Measurements from ENCODE around the gene SRGAP1. TPM values are rescaled to one million over a fixed set of nuclear protein-coding genes. Genes with fewer than 3 reads are reported as not detected.
"Not testable (repeated sequence)": the region's sequence is repeated elsewhere in the genome, so short reads cannot be mapped to it uniquely, and the experiment has no call there.

The SRGAP1 gene
- polyA plus RNA-seq, 1 donor (not counting 4 experiments of a cell fraction or from before 2014, with no cell fraction given): 4.5 TPM

DNA sequence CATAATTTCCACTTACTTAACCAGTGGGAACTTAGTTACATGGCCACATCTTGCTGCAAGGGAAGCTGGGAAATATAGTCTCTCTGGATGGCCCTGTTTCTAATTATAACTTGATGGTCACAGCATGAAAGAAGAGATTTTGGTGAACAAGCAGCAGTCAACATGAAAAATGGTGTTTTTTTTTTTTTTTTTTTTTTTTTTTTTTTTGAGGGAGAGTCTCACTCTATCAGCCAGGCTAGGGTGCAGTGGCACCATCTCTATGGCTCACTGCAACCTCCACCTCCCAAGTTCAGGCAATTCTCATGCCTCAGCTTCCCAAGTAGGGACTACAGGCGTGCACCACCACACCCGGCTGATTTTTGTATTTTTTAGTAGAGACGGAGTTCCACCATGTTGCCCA lies 10.8 kb downstream of the SRGAP1 start:
- dilution Hi-C loops (cut with MboI; ENCODE audit: extremely low pct_ligation_motif_present, low sequenced_read_pairs): no loop called here
- Histone ChIP-seq H3K4me1 (ENCODE audit: control insufficient read depth, extremely low read depth, insufficient read depth, low read length) (no peaks in the 10 kb centered on the region), H3K27me3 (ENCODE audit: control insufficient read depth, extremely low read depth, insufficient read depth, low read length) (no peaks in the 10 kb centered on the region), H3K9me3 (ENCODE audit: control insufficient read depth, low read depth, low read length) (no peaks in the 10 kb centered on the region), H3K27ac (ENCODE audit: control insufficient read depth, insufficient read depth, low read length) (no peak overlapping the region), H2AFZ (ENCODE audit: control insufficient read depth, low read length) (no peak overlapping the region), H3K9me1 (ENCODE audit: control insufficient read depth, extremely low read depth, insufficient read depth, low read length) (no peaks in the 10 kb centered on the region), H3K4me3 (ENCODE audit: control insufficient read depth in 2 of 3, extremely low read depth in 1 of 3, insufficient read depth in 2 of 3, low read depth in 1 of 3, low read length in 3 of 3) (no peak overlapping the region), H3K4me2 (ENCODE audit: control insufficient read depth, extremely low read depth, insufficient read depth, low read depth, low read length) (no peak overlapping the region), H3K9ac (ENCODE audit: control insufficient read depth, extremely low read depth, insufficient read depth, low read length) (no peak overlapping the region), H3K36me3 (ENCODE audit: control insufficient read depth in 2 of 2, extremely low read depth in 1 of 2, insufficient read depth in 2 of 2, low read length in 2 of 2) (peaks cover 0 to under 1% of the 10 kb centered on the region in 2 experiments), H4K20me1 (ENCODE audit: control insufficient read depth, extremely low read depth, insufficient read depth, low read length) (no peaks in the 10 kb centered on the region), H3K79me2 (ENCODE audit: control insufficient read depth, insufficient read depth, low read length) (peaks cover 79% of the 10 kb centered on the region)
- no peak for TF ChIP-seq EZH2 (IDR thresholded peaks at IDR 0.05; ENCODE audit: low read length)
- TF ChIP-seq, protein P1, sequence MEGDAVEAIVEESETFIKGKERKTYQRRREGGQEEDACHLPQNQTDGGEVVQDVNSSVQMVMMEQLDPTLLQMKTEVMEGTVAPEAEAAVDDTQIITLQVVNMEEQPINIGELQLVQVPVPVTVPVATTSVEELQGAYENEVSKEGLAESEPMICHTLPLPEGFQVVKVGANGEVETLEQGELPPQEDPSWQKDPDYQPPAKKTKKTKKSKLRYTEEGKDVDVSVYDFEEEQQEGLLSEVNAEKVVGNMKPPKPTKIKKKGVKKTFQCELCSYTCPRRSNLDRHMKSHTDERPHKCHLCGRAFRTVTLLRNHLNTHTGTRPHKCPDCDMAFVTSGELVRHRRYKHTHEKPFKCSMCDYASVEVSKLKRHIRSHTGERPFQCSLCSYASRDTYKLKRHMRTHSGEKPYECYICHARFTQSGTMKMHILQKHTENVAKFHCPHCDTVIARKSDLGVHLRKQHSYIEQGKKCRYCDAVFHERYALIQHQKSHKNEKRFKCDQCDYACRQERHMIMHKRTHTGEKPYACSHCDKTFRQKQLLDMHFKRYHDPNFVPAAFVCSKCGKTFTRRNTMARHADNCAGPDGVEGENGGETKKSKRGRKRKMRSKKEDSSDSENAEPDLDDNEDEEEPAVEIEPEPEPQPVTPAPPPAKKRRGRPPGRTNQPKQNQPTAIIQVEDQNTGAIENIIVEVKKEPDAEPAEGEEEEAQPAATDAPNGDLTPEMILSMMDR (optimal IDR thresholded peaks at IDR 0.05 in 1 of 3, IDR thresholded peaks at IDR 0.05 in 1 of 3, conservative IDR thresholded peaks at IDR 0.05 in 1 of 3; ENCODE audit: extremely low read depth in 1 of 3, insufficient read depth in 2 of 3, low read length in 3 of 3): no peak
- DNase-seq (ENCODE audit: low read depth, low spot score) (no peak), FAIRE-seq (no peak)

DNA sequence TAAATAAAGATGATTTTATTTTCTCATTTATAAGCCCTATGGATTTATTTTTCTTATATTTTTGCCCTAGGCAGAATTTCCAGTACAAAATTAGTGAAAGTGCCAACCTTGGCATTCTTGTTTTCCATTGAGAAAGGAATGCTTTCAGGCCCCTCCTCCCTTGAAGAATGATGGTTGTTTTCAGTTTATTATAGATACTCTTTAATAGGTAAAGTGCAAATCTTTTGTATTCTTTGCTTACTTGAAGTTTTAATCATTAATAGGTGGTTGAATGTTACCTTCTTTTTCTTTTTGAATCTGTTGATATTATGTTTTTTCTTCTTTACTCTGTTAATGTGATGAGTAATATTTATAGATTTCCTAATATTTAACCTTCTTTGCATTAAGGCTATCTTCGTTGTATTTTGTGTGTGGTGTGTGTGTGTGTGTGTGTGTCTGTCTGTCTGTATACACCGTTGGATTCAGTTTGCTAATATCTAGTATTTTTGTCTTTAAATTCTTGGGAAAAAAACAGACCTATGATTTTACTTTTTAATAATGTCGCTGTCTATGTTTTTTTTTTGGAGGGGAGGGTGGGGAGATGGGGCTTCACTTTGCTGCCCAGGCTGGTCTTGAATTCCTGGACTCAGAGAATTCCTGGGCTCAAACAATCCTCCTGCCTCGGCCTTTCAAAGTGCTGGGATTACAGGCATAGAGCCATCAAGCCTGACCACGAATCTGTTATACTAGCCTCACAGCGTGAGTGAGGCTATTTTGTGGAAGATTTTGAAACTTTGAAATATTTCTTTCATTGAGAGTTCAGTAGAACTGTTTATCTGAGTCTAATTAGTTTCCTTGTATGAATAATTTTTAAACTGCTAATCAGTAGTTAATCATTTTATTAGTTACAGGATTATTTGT lies 13.5 kb downstream of the SRGAP1 start:
- DNase-seq (ENCODE audit: low read depth, low spot score) (no peak), FAIRE-seq (no peak)
- Histone ChIP-seq H3K4me1 (ENCODE audit: control insufficient read depth, extremely low read depth, insufficient read depth, low read length) (peaks cover 2% of the 10 kb centered on the region), H2AFZ (ENCODE audit: control insufficient read depth, low read length) (no peak overlapping the region), H3K9me1 (ENCODE audit: control insufficient read depth, extremely low read depth, insufficient read depth, low read length) (no peaks in the 10 kb centered on the region), H3K27ac (ENCODE audit: control insufficient read depth, insufficient read depth, low read length) (no peak overlapping the region), H3K79me2 (ENCODE audit: control insufficient read depth, insufficient read depth, low read length) (peaks cover 71% of the 10 kb centered on the region), H3K36me3 (ENCODE audit: control insufficient read depth in 2 of 2, extremely low read depth in 1 of 2, insufficient read depth in 2 of 2, low read length in 2 of 2) (no peaks in the 10 kb centered on the region), H3K9me3 (ENCODE audit: control insufficient read depth, low read depth, low read length) (no peaks in the 10 kb centered on the region), H3K27me3 (ENCODE audit: control insufficient read depth, extremely low read depth, insufficient read depth, low read length) (no peaks in the 10 kb centered on the region), H4K20me1 (ENCODE audit: control insufficient read depth, extremely low read depth, insufficient read depth, low read length) (no peaks in the 10 kb centered on the region), H3K4me3 (ENCODE audit: control insufficient read depth in 2 of 3, extremely low read depth in 1 of 3, insufficient read depth in 2 of 3, low read depth in 1 of 3, low read length in 3 of 3) (no peak overlapping the region), H3K9ac (ENCODE audit: control insufficient read depth, extremely low read depth, insufficient read depth, low read length) (no peak overlapping the region), H3K4me2 (ENCODE audit: control insufficient read depth, extremely low read depth, insufficient read depth, low read depth, low read length) (no peak overlapping the region)
- TF ChIP-seq, protein P1 (optimal IDR thresholded peaks at IDR 0.05 in 1 of 3, IDR thresholded peaks at IDR 0.05 in 1 of 3, conservative IDR thresholded peaks at IDR 0.05 in 1 of 3; ENCODE audit: extremely low read depth in 1 of 3, insufficient read depth in 2 of 3, low read length in 3 of 3): no peak
- TF ChIP-seq EZH2 (IDR thresholded peaks at IDR 0.05; ENCODE audit: low read length): no peak
- dilution Hi-C loops (cut with MboI; ENCODE audit: extremely low pct_ligation_motif_present, low sequenced_read_pairs): no loop called here

DNA sequence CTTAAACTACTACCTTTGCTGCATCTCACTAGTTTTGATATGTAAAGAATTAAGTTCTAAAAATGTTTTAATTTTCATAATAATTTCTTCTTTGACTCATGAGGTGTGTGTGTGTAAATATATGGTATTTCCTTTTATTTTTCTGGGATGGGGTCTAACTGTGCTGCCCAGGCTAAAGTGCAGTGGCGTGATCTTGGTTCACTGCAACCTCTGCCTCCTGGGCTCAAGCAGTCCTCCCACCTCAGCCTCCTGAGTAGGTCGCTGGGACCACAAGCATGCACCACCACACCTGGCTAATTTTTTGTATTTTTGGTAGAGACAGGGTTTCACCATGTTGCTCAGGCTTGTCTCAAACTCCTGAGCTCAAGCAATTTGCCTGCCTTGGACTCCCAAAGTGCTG lies 15.4 kb downstream of the SRGAP1 start:
- H3K9me1 ChIP-seq (ENCODE audit: control insufficient read depth, extremely low read depth, insufficient read depth, low read length); H3K27ac ChIP-seq (ENCODE audit: control insufficient read depth, insufficient read depth, low read length); H3K27me3 ChIP-seq (ENCODE audit: control insufficient read depth, extremely low read depth, insufficient read depth, low read length); dilution Hi-C loops (cut with MboI; ENCODE audit: extremely low pct_ligation_motif_present, low sequenced_read_pairs); H3K9me3 ChIP-seq (ENCODE audit: control insufficient read depth, low read depth, low read length); H3K4me1 ChIP-seq (ENCODE audit: control insufficient read depth, extremely low read depth, insufficient read depth, low read length); FAIRE-seq; H3K36me3 ChIP-seq (ENCODE audit: control insufficient read depth in 2 of 2, extremely low read depth in 1 of 2, insufficient read depth in 2 of 2, low read length in 2 of 2); H4K20me1 ChIP-seq (ENCODE audit: control insufficient read depth, extremely low read depth, insufficient read depth, low read length); DNase-seq (ENCODE audit: low read depth, low spot score); H3K4me2 ChIP-seq (ENCODE audit: control insufficient read depth, extremely low read depth, insufficient read depth, low read depth, low read length); H2AFZ ChIP-seq (ENCODE audit: control insufficient read depth, low read length); H3K9ac ChIP-seq (ENCODE audit: control insufficient read depth, extremely low read depth, insufficient read depth, low read length); H3K4me3 ChIP-seq (ENCODE audit: control insufficient read depth in 2 of 3, extremely low read depth in 1 of 3, insufficient read depth in 2 of 3, low read depth in 1 of 3, low read length in 3 of 3): not testable (repeated sequence)
- peaks cover 71% of the 10 kb centered on the region for H3K79me2 ChIP-seq (ENCODE audit: control insufficient read depth, insufficient read depth, low read length)
